ENCODE data around the gene ZNF777. TPM values are rescaled to one million over a fixed set of nuclear protein-coding genes. Genes with fewer than 3 reads are reported as not detected.
"Not testable (repeated sequence)": the region's sequence is repeated elsewhere in the genome, so short reads cannot be mapped to it uniquely, and the experiment has no call there.

ZNF777 gene
- total RNA-seq, 1 donor from 2014 or later = 19.2 TPM

- Mint-ChIP-seq H3K9me3 (no peaks in the 10 kb centered on the region), H3K4me3 (no peak overlapping the region), H3K4me1 (peaks cover 9% of the 10 kb centered on the region), H3K27ac (no peak overlapping the region), H3K36me3 (ENCODE audit: low read depth) (peaks cover 44% of the 10 kb centered on the region), H3K27me3 (no peaks in the 10 kb centered on the region)
- DNase-seq = no peak
- intact Hi-C loops (cut with micrococcal nuclease) = no loop called here
Measured at GRCh38 chr7:149454006-149454405, 6.9 kb downstream of the ZNF777 start.

- DNase-seq = no peak
Measured at GRCh38 chr7:149450821-149451220, 10.0 kb downstream of the ZNF777 start.

GRCh38 chr7:149449897-149450296 lies 11.0 kb downstream of the ZNF777 start:
- Mint-ChIP-seq H3K4me3 (no peak overlapping the region), H3K4me1 (peaks cover 3% of the 10 kb centered on the region), H3K9me3 (no peaks in the 10 kb centered on the region), H3K27me3 (no peaks in the 10 kb centered on the region), H3K27ac (no peak overlapping the region), H3K36me3 (ENCODE audit: low read depth) (peaks cover 52% of the 10 kb centered on the region)
- DNase-seq = no peak
- intact Hi-C loops (cut with micrococcal nuclease) = no loop called here

More at GRCh38 chr7:149450821-149451220, 10.0 kb downstream of the ZNF777 start:
- Mint-ChIP-seq H3K4me1 (peaks cover 3% of the 10 kb centered on the region), H3K27ac (no peak overlapping the region), H3K27me3 (no peaks in the 10 kb centered on the region), H3K9me3 (no peaks in the 10 kb centered on the region), H3K4me3 (no peak overlapping the region), H3K36me3 (ENCODE audit: low read depth) (peaks cover 55% of the 10 kb centered on the region)
- intact Hi-C loops (cut with micrococcal nuclease) = no loop called here

- Mint-ChIP-seq H3K27ac (no peak overlapping the region), H3K4me1 (peaks cover 3% of the 10 kb centered on the region), H3K27me3 (no peaks in the 10 kb centered on the region), H3K9me3 (no peaks in the 10 kb centered on the region), H3K36me3 (ENCODE audit: low read depth) (peaks cover 53% of the 10 kb centered on the region), H3K4me3 (no peak overlapping the region)
- DNase-seq = no peak
- intact Hi-C loops (cut with micrococcal nuclease) = no loop called here
Measured at GRCh38 chr7:149448961-149449360, 11.9 kb downstream of the ZNF777 start.

- DNase-seq; H3K27ac Mint-ChIP-seq; H3K4me3 Mint-ChIP-seq; H3K27me3 Mint-ChIP-seq; intact Hi-C loops (cut with micrococcal nuclease); H3K4me1 Mint-ChIP-seq; H3K9me3 Mint-ChIP-seq: not testable (repeated sequence)
- peaks cover 46% of the 10 kb centered on the region for H3K36me3 Mint-ChIP-seq (ENCODE audit: low read depth)
Measured at GRCh38 chr7:149446026-149446425, 14.8 kb downstream of the ZNF777 start.

GRCh38 chr7:149444287-149444686 lies 16.6 kb downstream of the ZNF777 start:
- Mint-ChIP-seq H3K27me3 (no peaks in the 10 kb centered on the region), H3K36me3 (ENCODE audit: low read depth) (peaks cover 32% of the 10 kb centered on the region), H3K27ac (no peak overlapping the region), H3K4me1 (peaks cover 14% of the 10 kb centered on the region), H3K4me3 (no peak overlapping the region), H3K9me3 (no peaks in the 10 kb centered on the region)
- intact Hi-C loops (cut with micrococcal nuclease) = no loop called here
- no peak for DNase-seq

- intact Hi-C loops (cut with micrococcal nuclease) = no loop called here
- DNase-seq = no peak
- H3K27ac Mint-ChIP-seq = no peak overlapping the region
- H3K27me3 Mint-ChIP-seq = no peaks in the 10 kb centered on the region
- no peaks in the 10 kb centered on the region for H3K9me3 Mint-ChIP-seq
- peaks cover 29% of the 10 kb centered on the region for H3K36me3 Mint-ChIP-seq (ENCODE audit: low read depth)
- H3K4me1 Mint-ChIP-seq = peaks cover 17% of the 10 kb centered on the region
- no peak overlapping the region for H3K4me3 Mint-ChIP-seq
Measured at GRCh38 chr7:149443523-149443922, 17.3 kb downstream of the ZNF777 start.

- Mint-ChIP-seq H3K27ac (no peak overlapping the region), H3K4me1 (peaks cover 17% of the 10 kb centered on the region), H3K9me3 (no peaks in the 10 kb centered on the region), H3K27me3 (no peaks in the 10 kb centered on the region), H3K4me3 (no peak overlapping the region), H3K36me3 (ENCODE audit: low read depth) (peaks cover 29% of the 10 kb centered on the region)
- DNase-seq = no peak
- intact Hi-C loops (cut with micrococcal nuclease) = no loop called here
Measured at GRCh38 chr7:149442924-149443323, 17.9 kb downstream of the ZNF777 start.

- Mint-ChIP-seq H3K4me1 (peaks cover 16% of the 10 kb centered on the region), H3K4me3 (no peak overlapping the region), H3K27me3 (no peaks in the 10 kb centered on the region), H3K9me3 (no peaks in the 10 kb centered on the region), H3K27ac (peak overlapping the region; percentile 68), H3K36me3 (ENCODE audit: low read depth) (peaks cover 24% of the 10 kb centered on the region)
- intact Hi-C loops (cut with micrococcal nuclease) = no loop called here
- peak; percentile 68 for DNase-seq
Measured at GRCh38 chr7:149440222-149440621, 20.6 kb downstream of the ZNF777 start.

GRCh38 chr7:149436358-149436757 lies 24.5 kb downstream of the ZNF777 start:
- no peaks in the 10 kb centered on the region for H3K27me3 Mint-ChIP-seq
- intact Hi-C loops (cut with micrococcal nuclease) = no loop called here
- H3K4me1 Mint-ChIP-seq = peaks cover 16% of the 10 kb centered on the region
- DNase-seq = no peak
- no peak overlapping the region for H3K27ac Mint-ChIP-seq
- no peaks in the 10 kb centered on the region for H3K9me3 Mint-ChIP-seq
- H3K4me3 Mint-ChIP-seq = no peak overlapping the region
- peaks cover 37% of the 10 kb centered on the region for H3K36me3 Mint-ChIP-seq (ENCODE audit: low read depth)

GRCh38 chr7:149433124-149433523 lies 27.7 kb downstream of the ZNF777 start:
- intact Hi-C loops (cut with micrococcal nuclease) = no loop called here
- H3K27me3 Mint-ChIP-seq = no peaks in the 10 kb centered on the region
- H3K36me3 Mint-ChIP-seq (ENCODE audit: low read depth) = peaks cover 56% of the 10 kb centered on the region
- H3K9me3 Mint-ChIP-seq = no peaks in the 10 kb centered on the region
- no peak overlapping the region for H3K27ac Mint-ChIP-seq
- no peak overlapping the region for H3K4me3 Mint-ChIP-seq
- no peak for DNase-seq
- H3K4me1 Mint-ChIP-seq = peaks cover 13% of the 10 kb centered on the region

- Mint-ChIP-seq H3K36me3 (ENCODE audit: low read depth) (peaks cover 52% of the 10 kb centered on the region), H3K27ac (no peak overlapping the region), H3K4me3 (no peak overlapping the region), H3K9me3 (no peaks in the 10 kb centered on the region), H3K27me3 (no peaks in the 10 kb centered on the region), H3K4me1 (peaks cover 12% of the 10 kb centered on the region)
- intact Hi-C loops (cut with micrococcal nuclease) = no loop called here
- DNase-seq = no peak
Measured at GRCh38 chr7:149432121-149432691, 28.7 kb downstream of the ZNF777 start.

- intact Hi-C loops (cut with micrococcal nuclease) = no loop called here
- H3K9me3 Mint-ChIP-seq = no peaks in the 10 kb centered on the region
- peaks cover 11% of the 10 kb centered on the region for H3K4me1 Mint-ChIP-seq
- H3K27ac Mint-ChIP-seq = no peak overlapping the region
- no peak for DNase-seq
- H3K4me3 Mint-ChIP-seq = no peak overlapping the region
- H3K27me3 Mint-ChIP-seq = no peaks in the 10 kb centered on the region
- H3K36me3 Mint-ChIP-seq (ENCODE audit: low read depth) = peaks cover 49% of the 10 kb centered on the region
Measured at GRCh38 chr7:149431486-149432120, 29.3 kb downstream of the ZNF777 start.

GRCh38 chr7:149430192-149430591 lies 30.7 kb downstream of the ZNF777 start:
- Mint-ChIP-seq H3K9me3 (no peaks in the 10 kb centered on the region), H3K4me3 (no peak overlapping the region), H3K27me3 (no peaks in the 10 kb centered on the region), H3K27ac (no peak overlapping the region), H3K4me1 (peaks cover 11% of the 10 kb centered on the region), H3K36me3 (ENCODE audit: low read depth) (peaks cover 43% of the 10 kb centered on the region)
- no peak for DNase-seq
- intact Hi-C loops (cut with micrococcal nuclease) = no loop called here

GRCh38 chr7:149427893-149428292 lies 33.0 kb downstream of the ZNF777 start:
- Mint-ChIP-seq H3K4me1 (peaks cover 11% of the 10 kb centered on the region), H3K27ac (no peak overlapping the region), H3K4me3 (no peak overlapping the region), H3K36me3 (ENCODE audit: low read depth) (peaks cover 31% of the 10 kb centered on the region), H3K9me3 (no peaks in the 10 kb centered on the region), H3K27me3 (peaks cover 6% of the 10 kb centered on the region)
- DNase-seq = no peak
- intact Hi-C loops (cut with micrococcal nuclease) = no loop called here

Measured in activated CD4-positive, alpha-beta T cell treated with anti-CD3 and anti-CD28 coated beads, Interleukin-2, amount 10 ng/mL, durations not matched to agents 24 days and 14 days (primary cell).